Panc1 (cell line): ENCODE results near the gene SLIT1.

Source experiments
- POLR2AphosphoS5 ChIP-seq: IDR thresholded peaks from 2 replicates; pipeline ENCODE4 v1.6.1; 2012; ENCODE audit warnings: mild to moderate bottlenecking, low read depth, low read length, moderate library complexity
- SIN3A ChIP-seq: IDR thresholded peaks from 2 replicates; pipeline ENCODE4 v1.6.1; 2012; ENCODE audit warnings: low read depth, mild to moderate bottlenecking, low read length, moderate library complexity, borderline replicate concordance; ENCODE audit not compliant: insufficient read depth
- TCF7L2 ChIP-seq: IDR thresholded peaks from 2 replicates; pipeline ENCODE4 v1.6.1; 2011; ENCODE audit warnings: mild to moderate bottlenecking, low read depth, low read length, inconsistent platforms
- TF ChIP-seq, protein P1 (sequence below): fragments of 450-650 bp; IDR thresholded peaks from 2 replicates; pipeline ENCODE4 v1.5.1; 2017; ENCODE audit warnings: mild to moderate bottlenecking

DNA sequence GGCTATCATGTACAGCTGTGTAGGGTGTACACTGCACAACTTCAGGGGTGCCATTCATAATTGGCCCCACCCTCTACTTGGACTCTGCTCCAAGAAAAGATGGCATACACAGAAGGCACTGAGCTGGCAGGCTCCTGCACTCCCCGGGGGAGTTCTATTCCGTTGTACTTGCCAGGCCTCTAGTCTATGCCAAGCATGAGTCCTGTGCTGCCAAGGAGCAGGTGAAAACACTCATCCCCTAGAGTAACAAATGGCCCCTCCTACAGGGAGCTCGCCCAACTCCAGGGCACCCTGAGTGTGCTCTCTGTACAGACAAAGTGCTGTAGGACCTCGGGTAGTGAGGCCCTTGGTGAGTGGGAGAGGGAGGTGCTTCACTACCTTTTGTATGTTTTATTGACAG, 127.2 kb downstream of the SLIT1 start:
- TF ChIP-seq, protein P1, sequence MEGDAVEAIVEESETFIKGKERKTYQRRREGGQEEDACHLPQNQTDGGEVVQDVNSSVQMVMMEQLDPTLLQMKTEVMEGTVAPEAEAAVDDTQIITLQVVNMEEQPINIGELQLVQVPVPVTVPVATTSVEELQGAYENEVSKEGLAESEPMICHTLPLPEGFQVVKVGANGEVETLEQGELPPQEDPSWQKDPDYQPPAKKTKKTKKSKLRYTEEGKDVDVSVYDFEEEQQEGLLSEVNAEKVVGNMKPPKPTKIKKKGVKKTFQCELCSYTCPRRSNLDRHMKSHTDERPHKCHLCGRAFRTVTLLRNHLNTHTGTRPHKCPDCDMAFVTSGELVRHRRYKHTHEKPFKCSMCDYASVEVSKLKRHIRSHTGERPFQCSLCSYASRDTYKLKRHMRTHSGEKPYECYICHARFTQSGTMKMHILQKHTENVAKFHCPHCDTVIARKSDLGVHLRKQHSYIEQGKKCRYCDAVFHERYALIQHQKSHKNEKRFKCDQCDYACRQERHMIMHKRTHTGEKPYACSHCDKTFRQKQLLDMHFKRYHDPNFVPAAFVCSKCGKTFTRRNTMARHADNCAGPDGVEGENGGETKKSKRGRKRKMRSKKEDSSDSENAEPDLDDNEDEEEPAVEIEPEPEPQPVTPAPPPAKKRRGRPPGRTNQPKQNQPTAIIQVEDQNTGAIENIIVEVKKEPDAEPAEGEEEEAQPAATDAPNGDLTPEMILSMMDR, result no peak
- TF ChIP-seq POLR2AphosphoS5, result no peak
- TF ChIP-seq SIN3A, result no peak
- no peak for TF ChIP-seq TCF7L2
